Fibroblast of lung (primary cell): Measurements from ENCODE around the gene TGIF1.

ENCODE experiments used
- CTCF ChIP-seq, 2 donors: IDR thresholded peaks in 1 of 2; conservative IDR thresholded peaks in 1 of 2; 1 replicate in 1 of 2; 2 replicates in 1 of 2; pipeline ENCODE4 v1.5.1; 2011 to 2012; ENCODE audit warnings: low read length in 2 of 2, control low read depth in 1 of 2, inconsistent platforms in 1 of 2, low read depth in 1 of 2, mild to moderate bottlenecking in 1 of 2
- EZH2 ChIP-seq: IDR thresholded peaks from 2 replicates; pipeline ENCODE4 v1.5.1; 2012; ENCODE audit warnings: low read length, control low read depth, mild to moderate bottlenecking; ENCODE audit errors: missing control alignments

- TF ChIP-seq CTCF (conservative IDR thresholded peaks at IDR 0.05 in 1 of 2, IDR thresholded peaks at IDR 0.05 in 1 of 2; ENCODE audit: low read depth in 1 of 2, low read length in 2 of 2) (no peak), EZH2 (no peak)
These were observed 49.2 kb upstream of the TGIF1 start for GRCh38 chr18:3400567-3401296.
